ENCODE results near the gene LCN6.
"Not testable (repeated sequence)": the region's sequence is repeated elsewhere in the genome, so short reads cannot be mapped to it uniquely, and the experiment has no call there.

LCN6 gene

DNA sequence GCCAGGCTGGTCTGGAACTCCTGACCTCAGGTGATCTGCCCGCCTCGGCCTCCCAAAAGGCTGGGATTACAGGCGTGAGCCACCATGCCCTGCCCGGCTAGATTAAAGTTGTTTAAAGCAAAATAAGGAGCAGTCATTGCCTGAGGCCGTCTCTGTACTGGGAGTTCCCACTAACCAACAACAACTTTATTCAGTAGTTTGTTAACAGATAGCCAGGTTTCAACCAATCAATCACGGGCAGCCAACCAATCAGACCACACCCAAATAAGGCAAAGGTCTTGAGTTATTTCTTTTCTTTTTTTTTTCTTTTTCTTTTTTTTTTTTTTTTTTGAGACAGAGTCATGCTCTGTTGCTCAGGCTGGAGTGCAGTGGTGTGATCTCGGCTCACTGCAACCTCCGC lies 43.6 kb downstream of the LCN6 start:
- not testable (repeated sequence) for DNase-seq

DNA sequence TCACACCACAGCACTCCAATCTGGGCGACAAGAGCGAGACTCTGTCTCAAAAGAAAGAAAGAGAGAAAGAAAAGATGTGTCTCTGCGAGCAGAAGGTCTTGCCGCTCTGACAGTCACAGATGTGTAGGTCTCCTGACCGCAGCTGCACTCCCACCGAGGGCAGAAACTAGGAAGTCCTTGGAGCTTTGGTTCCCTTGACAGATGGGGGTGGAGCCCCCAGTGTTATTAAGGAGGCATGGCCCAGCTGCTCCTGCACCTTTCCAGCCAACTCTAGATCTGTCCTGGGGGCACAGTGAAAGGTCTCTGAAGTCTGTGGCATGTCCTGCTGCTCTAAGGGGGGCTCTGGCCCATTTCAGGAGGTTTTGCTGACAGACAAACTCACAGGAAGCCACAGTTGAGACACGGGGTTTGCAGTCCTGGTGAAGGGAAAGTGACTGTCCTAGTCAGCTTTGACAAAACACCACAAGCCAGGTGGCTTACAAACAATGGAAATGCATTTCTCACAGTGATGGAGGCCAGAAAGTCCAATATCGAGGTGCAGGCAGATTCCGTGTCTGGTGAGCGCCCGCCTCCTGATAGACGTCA lies 45.0 kb downstream of the LCN6 start:
- DNase-seq = no peak

DNA sequence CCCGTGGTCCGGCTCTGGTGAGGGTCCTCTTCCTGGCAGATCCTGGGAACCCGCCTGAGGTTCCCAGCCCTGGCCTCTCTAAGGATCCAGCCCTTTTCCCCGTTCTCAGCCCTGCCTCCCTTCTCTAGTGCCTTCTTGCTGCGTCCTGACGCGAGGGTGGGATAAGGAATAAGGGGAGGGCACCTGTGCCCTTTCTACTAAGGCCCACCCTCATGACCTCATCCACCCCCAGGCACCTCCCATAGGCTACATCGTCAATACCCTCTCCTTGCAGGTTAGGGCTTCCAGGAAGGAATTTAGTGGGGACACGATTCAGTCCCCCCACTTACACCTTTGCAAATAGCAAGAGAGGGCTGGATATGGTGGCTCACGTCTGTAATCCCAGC lies 46.7 kb downstream of the LCN6 start:
- no peak for DNase-seq

DNA sequence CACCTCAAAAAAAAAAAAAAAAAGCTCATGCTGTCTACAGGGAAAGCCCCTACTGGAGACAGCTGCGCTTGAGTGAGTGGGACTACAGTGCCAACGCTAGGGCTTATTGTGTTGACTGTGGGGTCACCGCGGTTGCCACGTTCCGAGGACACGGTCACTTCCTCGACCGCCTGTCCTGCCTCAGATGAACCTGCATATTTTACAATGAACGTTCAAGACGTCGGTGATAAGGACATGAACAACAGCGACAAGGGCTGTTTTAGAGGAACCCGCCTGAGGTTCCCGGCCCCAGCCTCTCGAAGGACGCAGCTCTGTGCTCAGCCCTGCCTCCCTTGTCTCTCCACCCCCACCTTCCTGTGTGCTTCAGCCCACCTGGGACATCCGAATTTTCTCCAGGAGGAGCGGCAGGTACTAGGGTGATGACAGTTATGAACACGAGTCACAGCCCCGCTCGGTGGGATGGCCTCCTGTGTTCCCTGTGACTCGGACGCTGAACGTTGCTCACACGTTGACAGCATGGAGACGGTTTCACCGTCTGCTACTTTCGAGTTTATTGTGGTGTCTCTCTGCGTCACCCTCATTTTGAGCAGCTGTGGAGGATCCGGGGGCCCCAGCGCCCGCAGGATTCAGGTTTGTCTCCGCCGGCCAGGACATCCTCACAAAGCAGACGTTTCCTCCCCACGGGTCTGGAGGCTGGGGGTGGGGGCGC lies 47.2 kb downstream of the LCN6 start:
- no peak for DNase-seq

DNA sequence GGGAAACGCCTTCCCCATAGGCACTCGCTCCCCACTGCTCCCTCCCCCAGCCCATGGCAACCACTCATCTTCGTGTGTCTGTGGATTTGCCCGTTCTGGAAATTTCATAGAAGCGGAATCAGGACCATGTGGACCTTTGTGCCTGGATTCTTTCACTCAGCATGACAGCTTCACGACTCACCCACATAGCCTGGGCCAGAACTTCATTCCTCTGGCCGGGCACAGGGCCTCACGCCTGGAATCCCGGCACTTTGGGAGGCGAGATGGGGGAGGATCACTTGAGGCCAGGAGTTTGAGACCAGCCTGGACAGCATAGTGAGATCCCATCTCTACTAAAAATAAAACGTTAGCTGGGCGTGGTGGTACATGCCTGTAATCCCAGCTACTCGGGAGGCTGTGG lies 48.0 kb downstream of the LCN6 start:
- DNase-seq = peak; percentile 42

DNA sequence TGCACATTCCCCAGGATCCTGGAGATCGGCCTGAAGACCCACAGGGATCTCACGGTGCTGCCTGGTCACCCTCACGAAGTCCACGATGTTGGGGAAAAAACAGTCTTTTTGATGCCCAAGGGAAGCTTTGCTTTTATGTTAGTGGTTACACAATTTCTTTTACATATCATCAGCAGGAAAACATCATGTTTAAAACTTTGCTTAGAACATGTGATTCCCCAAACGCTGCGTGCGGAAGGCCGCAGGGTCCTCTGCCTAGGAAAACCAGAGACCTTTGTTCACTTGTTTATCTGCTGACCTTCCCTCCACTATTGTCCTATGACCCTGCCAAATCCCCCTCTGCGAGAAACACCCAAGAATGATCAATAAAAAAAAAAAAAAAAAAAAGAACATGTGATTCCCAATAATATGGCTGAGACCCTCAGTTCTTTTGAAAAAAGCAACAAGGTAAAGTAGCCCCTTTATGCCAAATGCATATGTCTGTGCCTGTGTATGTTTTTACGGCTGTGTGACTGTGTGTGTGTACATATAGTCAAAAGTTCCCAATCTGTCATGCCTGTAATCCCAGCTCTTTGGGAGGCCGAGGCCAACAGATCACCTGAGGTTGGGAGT lies 49.6 kb downstream of the LCN6 start:
- DNase-seq = no peak

DNA sequence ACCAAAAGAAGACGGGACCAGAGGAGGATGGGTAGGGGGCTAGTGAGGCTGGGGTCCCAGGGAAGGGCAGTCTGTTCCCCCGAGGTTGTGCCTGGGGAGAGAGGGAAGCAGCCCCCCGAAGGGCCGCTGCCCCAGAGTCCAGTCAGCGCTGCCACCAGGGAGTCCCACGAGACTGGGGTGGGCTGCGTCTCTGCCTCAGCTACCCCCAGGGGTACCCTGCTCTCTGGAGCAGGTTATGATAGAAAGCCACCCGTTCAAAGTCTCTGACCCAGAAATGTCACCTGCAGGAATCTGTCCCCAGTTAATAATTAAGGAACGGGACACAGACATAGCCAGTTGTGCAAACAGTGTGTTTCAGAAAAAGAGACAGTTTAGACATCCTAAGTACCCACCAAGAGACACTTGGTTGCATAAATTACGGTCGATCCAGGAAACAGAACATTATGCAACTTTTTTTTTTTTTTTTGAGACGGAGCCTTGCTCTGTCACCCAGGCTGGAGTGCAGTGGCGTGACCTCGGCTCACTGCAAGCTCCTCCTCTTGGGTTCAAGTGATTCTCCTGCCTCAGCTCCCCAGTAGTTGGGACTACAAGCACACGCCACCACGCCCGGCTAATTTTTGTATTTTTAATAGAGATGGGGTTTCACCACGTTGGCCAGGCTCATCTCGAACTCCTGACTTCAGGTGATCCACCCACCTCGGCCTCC lies 50.4 kb downstream of the LCN6 start:
- DNase-seq = no peak

DNA sequence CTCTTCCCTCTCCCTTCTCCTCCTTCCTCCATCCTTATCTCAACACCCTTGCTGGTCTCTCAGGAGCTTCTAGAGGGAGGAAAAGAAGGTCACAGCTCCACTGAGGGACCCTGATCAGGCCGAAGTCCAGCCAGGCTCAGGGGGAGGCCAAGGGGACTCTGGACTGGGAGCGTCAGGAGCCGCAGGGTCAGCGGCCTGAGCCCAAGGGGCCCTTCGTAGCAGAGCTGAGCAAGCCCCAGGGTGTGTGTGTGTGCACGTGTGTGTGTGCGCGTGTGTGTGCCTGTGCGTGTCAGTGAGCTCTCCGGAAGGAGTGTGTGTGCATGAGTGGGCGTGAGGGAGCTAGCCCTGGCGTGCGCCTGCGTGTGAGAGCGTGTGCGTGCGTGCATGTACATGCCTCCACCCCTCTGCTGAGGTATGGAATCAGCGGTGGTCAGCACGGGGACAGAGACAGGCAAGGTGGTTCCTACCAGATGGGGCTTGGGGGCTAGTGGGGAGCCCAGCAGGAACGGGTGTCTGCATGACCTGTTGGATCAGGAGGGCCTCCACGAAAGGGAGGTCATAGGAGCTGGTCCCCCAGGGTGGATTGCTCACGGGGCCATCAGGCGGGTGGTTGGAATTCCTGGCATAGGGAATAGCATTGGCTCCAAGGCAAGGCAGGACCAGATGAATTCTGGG lies 51.0 kb downstream of the LCN6 start:
- no peak for DNase-seq

DNA sequence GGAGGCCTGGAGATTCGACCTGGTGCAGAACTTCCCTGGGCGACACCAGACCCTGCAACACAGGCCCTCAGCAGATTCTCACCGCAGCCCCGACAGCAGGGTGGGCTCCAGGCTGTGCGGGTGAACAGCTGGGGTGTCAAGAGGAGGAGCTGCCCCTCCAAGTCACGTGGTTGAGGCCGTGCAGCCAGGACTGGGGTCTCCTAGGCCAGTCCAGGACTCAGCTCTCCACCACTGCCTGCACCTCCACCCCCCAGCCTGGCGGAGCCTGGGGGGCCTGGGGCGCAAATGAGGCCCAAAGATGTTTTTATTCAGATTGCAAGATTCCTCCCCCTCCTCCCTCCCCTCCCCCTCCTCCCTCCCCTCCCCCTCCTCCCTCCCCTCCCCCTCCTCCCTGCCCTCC lies 51.8 kb downstream of the LCN6 start:
- DNase-seq = no peak

DNA sequence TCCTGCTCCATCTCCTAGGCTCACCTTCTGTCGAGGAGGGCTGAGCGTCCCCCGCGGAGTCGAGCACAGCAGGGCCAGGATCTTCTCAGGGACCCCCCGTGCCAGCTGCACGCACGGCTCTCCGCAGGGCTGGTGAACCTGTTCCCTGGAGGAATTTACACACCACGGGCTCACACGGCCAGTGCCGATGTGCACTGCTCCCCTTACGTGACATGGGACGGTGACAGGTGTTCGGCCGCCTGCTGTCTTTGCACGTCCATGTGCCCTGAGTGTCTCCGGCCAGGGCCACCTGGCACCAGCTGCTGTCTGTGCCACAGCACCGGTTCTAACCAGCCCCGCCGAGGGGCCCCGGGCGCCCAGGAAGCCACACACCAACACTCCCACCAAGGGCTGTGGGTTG lies 52.4 kb downstream of the LCN6 start:
- no peak for DNase-seq

DNA sequence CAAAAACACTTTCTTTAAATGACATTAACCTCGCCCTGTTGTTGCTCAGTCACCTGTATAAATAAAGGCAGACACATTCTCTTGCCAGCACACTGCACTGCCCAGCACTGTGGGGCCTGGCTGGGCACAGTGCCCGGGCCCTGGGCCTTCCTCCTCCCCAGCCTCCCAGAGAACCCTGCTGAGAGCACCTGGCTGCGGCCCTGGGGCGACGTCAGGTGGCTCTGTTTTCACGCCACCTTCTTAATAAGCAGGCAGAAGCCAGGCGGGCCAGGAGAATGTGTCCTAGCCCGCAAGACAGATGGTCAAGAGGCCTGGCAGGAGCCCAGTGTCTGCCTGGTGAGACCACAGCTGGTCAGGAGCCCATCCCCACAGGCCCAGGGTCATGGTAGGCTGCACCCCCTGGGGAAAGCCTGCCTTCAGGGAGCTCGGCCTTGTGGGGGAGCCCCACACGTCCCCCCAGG lies 52.9 kb downstream of the LCN6 start:
- no peak for DNase-seq

DNA sequence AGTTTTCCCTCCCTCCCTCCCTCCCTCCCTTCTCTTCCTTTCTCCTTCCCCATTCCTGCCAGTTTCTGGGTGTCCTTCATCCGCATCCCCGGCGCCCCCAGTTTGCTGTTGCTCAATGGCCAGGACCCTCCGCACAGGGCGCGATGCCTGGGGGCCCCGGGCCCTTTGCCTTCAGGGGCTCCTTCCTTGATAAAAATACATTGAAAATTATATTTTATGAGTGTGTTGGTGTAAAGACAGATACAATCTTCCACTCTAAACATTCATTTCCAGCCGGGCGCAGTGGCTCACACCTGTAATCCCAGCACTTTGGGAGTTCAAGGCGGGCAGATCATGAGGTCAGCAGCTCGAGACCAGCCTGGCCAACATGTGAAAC lies 53.5 kb downstream of the LCN6 start:
- no peak for DNase-seq

DNA sequence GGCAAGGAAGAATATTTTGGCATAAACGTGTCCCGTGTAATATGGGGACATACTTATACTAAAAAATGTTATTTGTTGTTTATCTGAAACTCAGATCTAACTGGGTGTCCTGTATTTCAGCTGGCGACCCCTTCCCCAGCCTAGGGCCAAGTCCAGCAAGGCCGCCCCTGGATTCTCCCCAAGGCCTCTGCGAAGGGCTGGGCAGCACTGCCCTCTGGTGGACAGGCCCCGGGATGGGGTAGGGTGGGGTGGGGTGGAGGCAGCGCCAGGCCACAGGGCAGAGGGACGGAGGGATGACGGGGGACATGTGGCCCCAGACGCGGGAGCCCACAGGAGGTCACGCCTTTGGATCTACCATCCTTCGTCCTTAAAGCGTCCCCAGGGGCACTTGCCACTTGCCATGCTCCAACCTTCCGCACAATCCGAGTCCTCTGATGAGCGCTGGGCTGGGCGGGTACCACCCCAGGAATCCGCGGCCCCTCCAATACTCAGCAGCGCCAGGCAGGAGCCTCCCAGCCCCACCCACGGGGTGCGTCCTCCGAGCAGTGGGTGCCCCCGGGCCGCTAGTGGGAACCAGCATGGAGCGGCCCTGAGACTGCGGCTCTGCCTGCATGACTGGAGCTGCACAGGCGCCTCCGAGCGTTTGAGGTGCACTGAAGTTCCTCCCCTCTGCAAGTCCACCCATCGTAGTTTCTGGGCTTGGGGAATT lies 54.0 kb downstream of the LCN6 start:
- peak; percentile 31 for DNase-seq

Measured in HCEC 1CT (cell line).